ENCODE measurements around the gene DTHD1.

- no peak for TF ChIP-seq CTCF (IDR thresholded peaks at IDR 0.05)
- TF ChIP-seq POLR2A (IDR thresholded peaks at IDR 0.05): no peak
Measured at GRCh38 chr4:36283912-36284465, 2.6 kb downstream of the DTHD1 start.

All from heart left ventricle (tissue), 13 donors.